Endodermal cell (in vitro differentiated cells): ENCODE results near the gene C3orf20. TPM values are rescaled to one million over a fixed set of nuclear protein-coding genes. Genes with fewer than 3 reads are reported as not detected.

Experiments
- DNase-seq: peaks from one replicate; pipeline ENCODE4 v3.0.0-alpha.2; 2017
- H3K27ac ChIP-seq: 2 replicates; pipeline ENCODE4 v1.5.1; 2013; ENCODE audit warnings: mild to moderate bottlenecking, low read depth, low read length, moderate library complexity
- H3K27me3 ChIP-seq: 2 replicates; pipeline ENCODE4 v1.6.1; 2013; ENCODE audit warnings: mild to moderate bottlenecking, low read length, moderate library complexity; ENCODE audit not compliant: insufficient read depth, control insufficient read depth, poor library complexity, severe bottlenecking
- H3K36me3 ChIP-seq: 2 replicates; pipeline ENCODE4 v1.7.0; 2013; ENCODE audit warnings: mild to moderate bottlenecking, low read length, moderate library complexity; ENCODE audit not compliant: control insufficient read depth, insufficient read depth
- H3K4me1 ChIP-seq: one replicate; pipeline ENCODE4 v1.7.0; 2013; ENCODE audit warnings: low read length; ENCODE audit not compliant: control insufficient read depth, insufficient read depth
- H3K4me3 ChIP-seq: 2 replicates; pipeline ENCODE4 v1.5.1; 2013; ENCODE audit warnings: mild to moderate bottlenecking, low read length, moderate library complexity
- H3K9ac ChIP-seq: 2 replicates; pipeline ENCODE4 v1.6.1; 2013; ENCODE audit warnings: mild to moderate bottlenecking, low read length, moderate library complexity; ENCODE audit not compliant: poor library complexity, severe bottlenecking; ENCODE audit errors: extremely low read depth
- H3K9me3 ChIP-seq: 2 replicates; pipeline ENCODE4 v1.6.1; 2013; ENCODE audit warnings: mild to moderate bottlenecking, low read length, moderate library complexity; ENCODE audit not compliant: control insufficient read depth
- H3K27ac Mint-ChIP-seq: 2 replicates; pipeline ENCODE4 v1.8.0; 2020; ENCODE audit warnings: mixed read lengths
- H3K27me3 Mint-ChIP-seq: 2 replicates; pipeline ENCODE4 v1.8.0; 2021; ENCODE audit warnings: mild to moderate bottlenecking, mixed read lengths; ENCODE audit not compliant: insufficient read depth
- H3K36me3 Mint-ChIP-seq: 2 replicates; pipeline ENCODE4 v1.8.0; 2020; ENCODE audit warnings: low read depth, mixed read lengths
- H3K4me1 Mint-ChIP-seq: 2 replicates; pipeline ENCODE4 v1.8.0; 2020; ENCODE audit warnings: mixed read lengths
- H3K4me3 Mint-ChIP-seq: 2 replicates; pipeline ENCODE4 v1.8.0; 2020; ENCODE audit warnings: mild to moderate bottlenecking, moderate library complexity, mixed read lengths
- H3K9me3 Mint-ChIP-seq: 2 replicates; pipeline ENCODE4 v1.8.0; 2020; ENCODE audit warnings: mild to moderate bottlenecking, mixed read lengths
- WGBS, 2 experiments: methylation state at CpG; one replicate each; pipeline versions ENCODE4 v1.1.5 to v1.1.7; 2013; ENCODE audit warnings: missing lambda C conversion rate in 2 of 2, mixed read lengths in 1 of 2; ENCODE audit not compliant: insufficient coverage in 1 of 2, insufficient read length in 1 of 2; 5-methylcytosine and 5-hydroxymethylcytosine counted together
- total RNA-seq, 2 donors: library from RNA; stranded (reverse); fragmentation: NEBNext Ultra II Directional in 1 of 2; extraction: Animal tissue kit (Norgen Biotek cat#: 25700) in 1 of 2; gene quantifications; 2 replicates in 1 of 2; 3 replicates in 1 of 2; pipeline ENCODE4 v1.2.1, GENCODE V29; 2021
- TF ChIP-seq, protein P1 (sequence below): fragments of 200-600 bp; sonication (generic); conservative IDR thresholded peaks from 2 replicates; pipeline ENCODE4 v1.5.0; 2021; ENCODE audit warnings: antibody characterized with exemption, mild to moderate bottlenecking

The C3orf20 gene
- total RNA-seq, 2 donors from 2014 or later = not detected

DNA sequence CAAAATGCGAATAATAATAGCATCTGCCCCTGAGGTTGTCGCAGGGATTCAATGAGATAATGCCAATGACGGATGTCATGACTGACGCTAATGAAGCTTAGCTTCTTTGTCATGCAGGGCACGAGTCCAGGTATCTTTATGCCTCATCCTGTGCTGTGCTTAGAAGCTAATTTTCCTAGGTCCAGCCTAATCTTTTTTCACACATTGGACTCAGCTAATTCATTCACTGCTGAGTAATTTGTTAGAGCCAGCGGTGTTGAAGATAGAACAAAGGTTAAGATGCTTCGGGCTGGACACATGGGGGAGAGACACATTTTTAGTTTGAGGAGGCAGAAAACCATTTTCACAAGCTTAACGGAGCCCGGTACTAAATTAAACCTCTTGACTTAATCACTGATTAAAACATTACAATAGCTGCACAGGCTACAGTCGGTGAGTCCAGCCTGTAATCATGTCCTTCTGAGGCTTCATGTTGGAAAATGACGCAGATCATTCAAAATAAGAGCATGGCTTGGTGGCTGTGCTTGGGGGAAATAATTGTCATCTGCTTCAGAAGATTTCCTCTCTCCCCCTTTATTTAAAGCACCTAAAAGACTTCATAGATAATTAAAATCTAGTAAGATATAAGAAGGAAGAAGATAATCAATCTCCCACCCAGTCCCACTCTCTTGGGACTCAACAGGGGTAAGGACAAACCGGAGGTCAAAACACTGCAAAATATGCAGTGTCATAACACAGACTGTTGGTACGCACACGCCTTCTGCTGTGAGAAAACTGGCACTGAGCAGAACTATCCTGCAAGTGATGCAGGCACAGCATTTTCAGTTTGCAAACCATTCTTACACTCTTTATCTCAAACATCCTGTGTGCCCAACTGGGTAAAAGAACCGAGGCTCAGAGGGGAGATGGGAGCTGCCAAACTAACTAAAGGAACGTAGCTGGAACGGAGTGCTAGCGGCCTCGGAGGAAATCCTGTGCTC, 26.7 kb upstream of the C3orf20 start:
- no peak for DNase-seq
- TF ChIP-seq, protein P1, sequence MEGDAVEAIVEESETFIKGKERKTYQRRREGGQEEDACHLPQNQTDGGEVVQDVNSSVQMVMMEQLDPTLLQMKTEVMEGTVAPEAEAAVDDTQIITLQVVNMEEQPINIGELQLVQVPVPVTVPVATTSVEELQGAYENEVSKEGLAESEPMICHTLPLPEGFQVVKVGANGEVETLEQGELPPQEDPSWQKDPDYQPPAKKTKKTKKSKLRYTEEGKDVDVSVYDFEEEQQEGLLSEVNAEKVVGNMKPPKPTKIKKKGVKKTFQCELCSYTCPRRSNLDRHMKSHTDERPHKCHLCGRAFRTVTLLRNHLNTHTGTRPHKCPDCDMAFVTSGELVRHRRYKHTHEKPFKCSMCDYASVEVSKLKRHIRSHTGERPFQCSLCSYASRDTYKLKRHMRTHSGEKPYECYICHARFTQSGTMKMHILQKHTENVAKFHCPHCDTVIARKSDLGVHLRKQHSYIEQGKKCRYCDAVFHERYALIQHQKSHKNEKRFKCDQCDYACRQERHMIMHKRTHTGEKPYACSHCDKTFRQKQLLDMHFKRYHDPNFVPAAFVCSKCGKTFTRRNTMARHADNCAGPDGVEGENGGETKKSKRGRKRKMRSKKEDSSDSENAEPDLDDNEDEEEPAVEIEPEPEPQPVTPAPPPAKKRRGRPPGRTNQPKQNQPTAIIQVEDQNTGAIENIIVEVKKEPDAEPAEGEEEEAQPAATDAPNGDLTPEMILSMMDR = no peak

DNA sequence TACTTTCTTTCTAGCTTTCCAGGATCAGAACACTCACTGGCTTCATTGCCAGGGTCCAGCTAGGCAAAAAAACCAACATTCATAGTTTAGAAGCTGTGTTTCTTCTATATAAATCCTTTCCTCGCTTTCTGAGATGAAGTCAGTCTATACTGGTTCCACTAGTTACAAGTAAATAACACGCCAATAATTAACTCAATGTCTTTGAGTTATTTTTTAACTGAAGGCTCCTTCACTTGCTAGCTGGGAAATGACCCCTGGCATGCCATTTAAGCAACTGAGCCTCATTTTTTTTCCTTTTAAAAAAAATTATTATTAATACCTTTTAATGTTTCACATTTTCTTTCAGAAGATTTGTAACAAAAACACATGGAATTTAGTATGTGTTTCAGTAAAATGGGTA, 25.5 kb upstream of the C3orf20 start:
- DNase-seq = no peak
- peaks cover 6% of the 10 kb centered on the region for H3K36me3 ChIP-seq
- Mint-ChIP-seq H3K9me3 (no peaks in the 10 kb centered on the region), H3K4me3 (no peak overlapping the region), H3K27me3 (peaks cover 26% of the 10 kb centered on the region), H3K36me3 (no peaks in the 10 kb centered on the region), H3K4me1 (peaks cover 3% of the 10 kb centered on the region), H3K27ac (no peak overlapping the region)
- H3K4me1 ChIP-seq = peaks cover 5% of the 10 kb centered on the region
- no peak overlapping the region for H3K4me3 ChIP-seq
- 94 to 98% methylated on average over 2 of the region's 2 CpGs for WGBS, 2 experiments
- no peaks in the 10 kb centered on the region for H3K9me3 ChIP-seq
- H3K9ac ChIP-seq = no peak overlapping the region
- no peak overlapping the region for H3K27ac ChIP-seq
- TF ChIP-seq, protein P1 = no peak
- H3K27me3 ChIP-seq = peaks cover 19% of the 10 kb centered on the region

More for the DNA sequence above, 26.7 kb upstream of the C3orf20 start:
- Mint-ChIP-seq H3K27me3 (peaks cover 38% of the 10 kb centered on the region), H3K4me3 (no peak overlapping the region), H3K4me1 (no peaks in the 10 kb centered on the region), H3K36me3 (no peaks in the 10 kb centered on the region), H3K27ac (no peak overlapping the region), H3K9me3 (no peaks in the 10 kb centered on the region)
- H3K4me3 ChIP-seq = no peak overlapping the region
- H3K27ac ChIP-seq = no peak overlapping the region
- H3K4me1 ChIP-seq = peaks cover under 1% of the 10 kb centered on the region
- no peaks in the 10 kb centered on the region for H3K36me3 ChIP-seq
- 86 to 89% methylated on average over 15 to 19 of the region's 19 CpGs for WGBS, 2 experiments
- peaks cover 31% of the 10 kb centered on the region for H3K27me3 ChIP-seq
- H3K9ac ChIP-seq = no peak overlapping the region
- no peaks in the 10 kb centered on the region for H3K9me3 ChIP-seq

DNA sequence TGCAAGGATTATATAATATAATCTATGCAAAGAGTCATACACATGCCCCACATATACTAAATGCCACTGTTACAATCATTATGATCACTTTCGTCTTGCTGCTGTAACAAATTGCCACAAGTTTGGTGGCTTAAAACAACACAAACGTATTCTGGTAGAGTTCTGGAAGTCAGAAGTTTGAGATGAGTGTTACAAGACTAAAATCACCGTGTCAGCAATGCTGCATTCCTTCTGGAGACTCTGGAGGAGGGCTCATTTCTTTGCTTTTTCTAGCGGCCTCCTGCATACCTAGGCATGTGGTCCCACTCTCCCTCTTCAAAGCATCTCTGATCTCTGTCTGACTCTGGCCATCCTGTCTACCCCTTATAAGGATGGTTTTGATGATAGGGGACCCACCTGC, 24.7 kb upstream of the C3orf20 start:
- peaks cover 21% of the 10 kb centered on the region for H3K27me3 Mint-ChIP-seq
- peaks cover 5% of the 10 kb centered on the region for H3K4me1 ChIP-seq
- no peak overlapping the region for H3K27ac Mint-ChIP-seq
- peak overlapping the region; percentile 95 for H3K4me3 Mint-ChIP-seq
- H3K9me3 Mint-ChIP-seq = no peaks in the 10 kb centered on the region
- no peak overlapping the region for H3K4me3 ChIP-seq
- H3K9ac ChIP-seq = no peak overlapping the region
- H3K27me3 ChIP-seq = peaks cover 13% of the 10 kb centered on the region
- H3K9me3 ChIP-seq = no peaks in the 10 kb centered on the region
- H3K27ac ChIP-seq = no peak overlapping the region
- peaks cover 5% of the 10 kb centered on the region for H3K36me3 Mint-ChIP-seq
- TF ChIP-seq, protein P1 = no peak
- WGBS, 2 experiments = 95 to 96% methylated on average over 4 of the region's 4 CpGs
- H3K4me1 Mint-ChIP-seq = peaks cover 3% of the 10 kb centered on the region
- H3K36me3 ChIP-seq = peaks cover 13% of the 10 kb centered on the region
- DNase-seq = no peak
